ENCODE measurements around the gene TMEM184B.

TMEM184B gene

GRCh38 chr22:38232196-38232595 lies 40.6 kb downstream of the TMEM184B start:
- H3K27me3 ChIP-seq: no peaks in the 10 kb centered on the region
- H3K4me1 ChIP-seq: peaks cover 0 to 41% (median 7%) of the 10 kb centered on the region in 4 donors
- intact Hi-C loops (cut with DNase I; ENCODE audit: low total_unique reads): no loop called here
- no peak overlapping the region for H3K27ac ChIP-seq
- TF ChIP-seq, protein P1, sequence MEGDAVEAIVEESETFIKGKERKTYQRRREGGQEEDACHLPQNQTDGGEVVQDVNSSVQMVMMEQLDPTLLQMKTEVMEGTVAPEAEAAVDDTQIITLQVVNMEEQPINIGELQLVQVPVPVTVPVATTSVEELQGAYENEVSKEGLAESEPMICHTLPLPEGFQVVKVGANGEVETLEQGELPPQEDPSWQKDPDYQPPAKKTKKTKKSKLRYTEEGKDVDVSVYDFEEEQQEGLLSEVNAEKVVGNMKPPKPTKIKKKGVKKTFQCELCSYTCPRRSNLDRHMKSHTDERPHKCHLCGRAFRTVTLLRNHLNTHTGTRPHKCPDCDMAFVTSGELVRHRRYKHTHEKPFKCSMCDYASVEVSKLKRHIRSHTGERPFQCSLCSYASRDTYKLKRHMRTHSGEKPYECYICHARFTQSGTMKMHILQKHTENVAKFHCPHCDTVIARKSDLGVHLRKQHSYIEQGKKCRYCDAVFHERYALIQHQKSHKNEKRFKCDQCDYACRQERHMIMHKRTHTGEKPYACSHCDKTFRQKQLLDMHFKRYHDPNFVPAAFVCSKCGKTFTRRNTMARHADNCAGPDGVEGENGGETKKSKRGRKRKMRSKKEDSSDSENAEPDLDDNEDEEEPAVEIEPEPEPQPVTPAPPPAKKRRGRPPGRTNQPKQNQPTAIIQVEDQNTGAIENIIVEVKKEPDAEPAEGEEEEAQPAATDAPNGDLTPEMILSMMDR (IDR thresholded peaks at IDR 0.05): no peak
- no peak for DNase-seq
- no peaks in the 10 kb centered on the region for H3K9me3 ChIP-seq
- no peak overlapping the region for H3K4me3 ChIP-seq
- H3K36me3 ChIP-seq: peaks cover 24 to 80% (median 77%) of the 10 kb centered on the region in 3 donors

DNA sequence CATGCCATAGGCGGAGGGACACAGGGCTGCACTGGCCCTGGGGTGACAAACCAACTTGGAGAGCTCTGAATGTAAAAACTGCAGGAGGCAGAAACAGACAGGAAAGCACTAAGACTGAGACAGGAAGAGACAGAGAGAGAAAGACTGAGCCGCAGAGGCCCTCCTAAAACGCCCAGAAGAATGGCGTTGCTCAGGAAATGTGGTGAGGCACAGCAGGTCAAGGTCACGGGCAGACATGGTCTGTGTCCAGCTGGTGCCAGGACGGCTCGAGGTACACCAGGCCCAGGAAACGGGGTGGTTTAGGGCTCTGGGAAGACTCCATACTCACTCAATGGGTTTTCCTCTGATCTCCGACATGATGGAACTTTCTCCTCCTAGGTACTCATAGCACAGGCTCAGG lies 41.9 kb downstream of the TMEM184B start:
- no peaks in the 10 kb centered on the region for H3K9me3 ChIP-seq
- H3K27me3 ChIP-seq: no peaks in the 10 kb centered on the region
- H3K4me1 ChIP-seq: peaks cover 0 to 39% (median 7%) of the 10 kb centered on the region in 4 donors
- TF ChIP-seq, protein P1 (IDR thresholded peaks at IDR 0.05): no peak
- DNase-seq: no peak
- peaks cover 34 to 84% (median 80%) of the 10 kb centered on the region in 3 donors for H3K36me3 ChIP-seq
- peak overlapping the region in 1 of 2 donors; percentile 30 for H3K27ac ChIP-seq
- H3K4me3 ChIP-seq: no peak overlapping the region
- intact Hi-C loops (cut with DNase I; ENCODE audit: low total_unique reads): no loop called here

- no peak for DNase-seq
- TF ChIP-seq, protein P1 (IDR thresholded peaks at IDR 0.05): peak in 1 of 2 experiments; percentile 22
- H3K4me1 ChIP-seq: peaks cover 0 to 39% (median 7%) of the 10 kb centered on the region in 4 donors
- peak overlapping the region; percentile 9 to 30 for H3K27ac ChIP-seq
- peaks cover 38 to 83% (median 80%) of the 10 kb centered on the region in 3 donors for H3K36me3 ChIP-seq
- H3K27me3 ChIP-seq: no peaks in the 10 kb centered on the region
- H3K9me3 ChIP-seq: no peaks in the 10 kb centered on the region
- intact Hi-C loops (cut with DNase I; ENCODE audit: low total_unique reads): no loop called here
- H3K4me3 ChIP-seq: no peak overlapping the region
These were observed 42.5 kb downstream of the TMEM184B start for GRCh38 chr22:38230108-38230825.

DNA sequence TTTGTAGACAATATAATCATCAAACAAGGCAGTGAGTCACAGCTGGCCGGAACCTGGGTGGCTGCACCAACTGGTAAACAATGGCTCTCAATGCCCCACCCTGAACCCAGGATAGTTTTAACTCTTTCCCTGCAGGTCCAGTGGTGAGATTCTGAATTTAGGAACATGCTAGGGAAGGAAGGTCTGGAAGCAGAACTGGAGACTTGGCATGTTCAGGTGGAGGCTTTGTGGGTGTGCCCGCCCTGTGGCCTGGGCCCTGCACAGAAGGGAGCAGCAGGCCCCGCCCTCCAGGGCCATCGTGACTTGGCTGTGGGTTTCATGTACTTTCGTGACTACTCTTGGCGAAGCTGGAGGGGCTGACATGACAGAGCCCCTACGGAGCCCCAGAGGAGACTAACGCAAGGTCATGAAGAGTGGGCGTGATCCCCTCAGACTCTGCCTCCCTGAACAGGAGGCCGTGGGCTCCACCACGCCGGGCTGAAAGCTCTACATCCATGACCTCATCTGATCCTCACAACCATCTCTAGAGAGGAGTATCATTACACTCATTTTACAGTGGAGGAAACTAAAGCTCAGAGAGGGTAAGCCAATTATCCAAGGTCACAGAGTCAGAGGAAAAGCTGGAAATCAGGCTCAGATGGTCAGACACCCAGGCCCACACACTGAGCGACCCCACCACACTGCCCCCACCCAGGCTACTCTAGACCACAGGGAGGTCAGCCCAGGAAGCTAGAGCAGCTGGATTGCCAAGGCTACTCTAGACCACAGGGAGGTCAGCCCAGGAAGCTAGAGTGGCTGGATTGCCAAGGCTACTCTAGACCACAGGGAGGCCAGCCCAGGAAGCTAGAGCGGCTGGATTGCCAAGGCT lies 43.7 kb downstream of the TMEM184B start:
- H3K4me1 ChIP-seq: peaks cover 0 to 39% (median 7%) of the 10 kb centered on the region in 4 donors

DNA sequence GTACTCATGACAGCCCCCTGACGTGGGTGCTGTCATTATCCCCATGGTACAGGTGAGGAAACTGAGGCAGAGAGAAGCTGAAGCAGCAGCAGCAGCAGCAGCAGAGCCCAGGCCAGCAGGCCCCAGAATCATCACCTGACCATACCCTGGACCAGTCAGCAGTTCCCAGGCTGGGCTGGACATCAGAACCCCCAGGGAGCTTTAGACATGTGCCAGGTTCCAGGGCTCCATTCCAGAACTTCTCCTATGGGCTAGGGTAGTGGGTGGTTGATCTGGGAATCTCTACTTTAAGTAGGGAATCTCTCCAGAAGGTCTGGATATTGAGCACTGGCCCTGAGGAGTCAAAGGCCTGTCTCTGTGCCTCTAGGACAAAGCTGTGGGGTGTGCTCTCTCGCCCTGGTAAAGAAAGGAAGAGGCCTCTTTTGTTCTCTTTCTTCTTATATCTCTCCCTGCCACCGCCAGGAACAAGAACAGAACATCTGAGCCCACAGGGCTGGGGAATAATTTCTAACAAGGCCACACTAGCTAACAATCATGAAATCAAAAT lies 44.4 kb downstream of the TMEM184B start:
- Histone ChIP-seq H3K27me3 (no peaks in the 10 kb centered on the region), H3K4me3 (no peak overlapping the region), H3K27ac (peak overlapping the region; percentile 22 to 67), H3K36me3 (peaks cover 48 to 85% (median 83%) of the 10 kb centered on the region in 3 donors), H3K4me1 (peaks cover 0 to 45% (median 7%) of the 10 kb centered on the region in 4 donors), H3K9me3 (no peaks in the 10 kb centered on the region)
- TF ChIP-seq, protein P1 (IDR thresholded peaks at IDR 0.05): no peak
- no peak for DNase-seq
- intact Hi-C loops (cut with DNase I; ENCODE audit: low total_unique reads): no loop called here

More for the DNA sequence above, 43.7 kb downstream of the TMEM184B start:
- Histone ChIP-seq H3K27me3 (no peaks in the 10 kb centered on the region), H3K4me3 (no peak overlapping the region), H3K27ac (peak overlapping the region; percentile 22 to 67), H3K9me3 (no peaks in the 10 kb centered on the region), H3K36me3 (peaks cover 48 to 84% (median 80%) of the 10 kb centered on the region in 3 donors)
- TF ChIP-seq, protein P1 (IDR thresholded peaks at IDR 0.05): no peak
- intact Hi-C loops (cut with DNase I; ENCODE audit: low total_unique reads): no loop called here
- DNase-seq: peak in 1 of 2 donors; percentile 79

Measured in tibial artery (tissue), 4 donors.